MCF 10A (cell line): ENCODE measurements around the gene DMAC2. TPM values are rescaled to one million over a fixed set of nuclear protein-coding genes. Genes with fewer than 3 reads are reported as not detected.

Source experiments
- BruUV-seq: library from RNA; stranded (reverse); fragments of 400-500 nt; replicated peaks from 2 replicates; lab custom pipeline; 2021; lab: Mats Ljungman, UMichigan
- CTCF ChIA-PET: fragments of 300-600 bp; sonication (Branson Sonifier 250); formaldehyde crosslinking; extraction: SDS; loops from one replicate; lab custom pipeline; 2021; ENCODE audit warnings: antibody characterized with exemption, inconsistent platforms; lab: Yijun Ruan, JAX
- POLR2A ChIA-PET: fragments of 300-600, 350-650 bp; sonication (Branson Sonifier 250); formaldehyde crosslinking; extraction: SDS; loops from one replicate; lab custom pipeline; 2020; ENCODE audit warnings: antibody characterized with exemption, inconsistent platforms; lab: Yijun Ruan, JAX
- DNase-seq: peaks from one replicate; pipeline ENCODE4 v3.0.0-alpha.2; 2018; ENCODE audit not compliant: unreplicated experiment
- H3K27ac Mint-ChIP-seq: one replicate; pipeline ENCODE4 v1.8.0; 2022; ENCODE audit warnings: mild to moderate bottlenecking, low read depth, mixed read lengths; ENCODE audit not compliant: unreplicated experiment
- H3K27me3 Mint-ChIP-seq: one replicate; pipeline ENCODE4 v1.8.0; 2022; ENCODE audit warnings: mixed read lengths; ENCODE audit not compliant: insufficient read depth, unreplicated experiment
- H3K36me3 Mint-ChIP-seq: one replicate; pipeline ENCODE4 v1.8.0; 2022; ENCODE audit warnings: mild to moderate bottlenecking, moderate library complexity, mixed read lengths; ENCODE audit not compliant: insufficient read depth, unreplicated experiment
- H3K4me1 Mint-ChIP-seq: one replicate; pipeline ENCODE4 v1.8.0; 2022; ENCODE audit warnings: mixed read lengths; ENCODE audit not compliant: insufficient read depth, unreplicated experiment
- H3K4me3 Mint-ChIP-seq: one replicate; pipeline ENCODE4 v1.8.0; 2022; ENCODE audit warnings: mild to moderate bottlenecking, moderate library complexity, mixed read lengths; ENCODE audit not compliant: unreplicated experiment
- H3K9me3 Mint-ChIP-seq: one replicate; pipeline ENCODE4 v1.8.0; 2022; ENCODE audit warnings: mixed read lengths; ENCODE audit not compliant: unreplicated experiment
- CTCF ChIP-seq: fragments of 200-600 bp; IDR thresholded peaks from one replicate; pipeline ENCODE4 v1.8.0; 2022; ENCODE audit warnings: antibody characterized with exemption, mild to moderate bottlenecking; ENCODE audit not compliant: unreplicated experiment
- intact Hi-C: fragments of 100-400 bp; cut with micrococcal nuclease; formaldehyde crosslinking; loops from 2 replicates; pipeline ENCODE4 v1.14.1; 2022
- total RNA-seq: library from RNA; stranded (reverse); gene quantifications from 2 replicates; pipeline ENCODE4 v1.2.3, GENCODE V29; 2022

Gene DMAC2
- total RNA-seq, 1 experiment from 2014 or later: 34.8 TPM

GRCh38 chr19:41462497-41462896 lies 22.8 kb upstream of the DMAC2 start:
- CTCF ChIA-PET: interaction anchor here (0.8 kb wide), 1 partner anchor 15 kb away, joined by 4 read pairs; no protein-coding TSS in a partner anchor
- no peak for TF ChIP-seq CTCF
- no peaks in the 10 kb centered on the region for H3K9me3 Mint-ChIP-seq

GRCh38 chr19:41457241-41457640 lies 17.5 kb upstream of the DMAC2 start:
- no peak overlapping the region for H3K4me3 Mint-ChIP-seq
- no peak overlapping the region for H3K27ac Mint-ChIP-seq
- ChIA-PET POLR2A (interaction anchor here (0.6 kb wide), 2 partner anchors 170 to 437 kb away, joined by 3 to 4 read pairs; no protein-coding TSS in a partner anchor), CTCF (interaction anchor here (0.6 to 14.6 kb wide), 7 partner anchors 9 to 651 kb away, joined by 3 to 315 read pairs (median 4); no protein-coding TSS in a partner anchor)
- H3K36me3 Mint-ChIP-seq: no peaks in the 10 kb centered on the region
- BruUV-seq: no TSS peak
- peaks cover 95% of the 10 kb centered on the region for H3K27me3 Mint-ChIP-seq
- DNase-seq: no peak
- no peak for TF ChIP-seq CTCF
- H3K4me1 Mint-ChIP-seq: no peaks in the 10 kb centered on the region
- H3K9me3 Mint-ChIP-seq: no peaks in the 10 kb centered on the region
- intact Hi-C loops: no loop called here

More at GRCh38 chr19:41462497-41462896, 22.8 kb upstream of the DMAC2 start:
- Mint-ChIP-seq H3K27ac (no peak overlapping the region), H3K4me3 (no peak overlapping the region), H3K27me3 (peaks cover 97% of the 10 kb centered on the region), H3K36me3 (no peaks in the 10 kb centered on the region), H3K4me1 (no peaks in the 10 kb centered on the region)
- no peak for DNase-seq
- BruUV-seq: no TSS peak
- POLR2A ChIA-PET: no interaction called here
- intact Hi-C loops: no loop called here

GRCh38 chr19:41456342-41456918 lies 16.7 kb upstream of the DMAC2 start:
- POLR2A ChIA-PET: interaction anchor here (0.6 kb wide), 2 partner anchors 171 to 438 kb away, joined by 3 to 4 read pairs; no protein-coding TSS in a partner anchor
- Mint-ChIP-seq H3K9me3 (no peaks in the 10 kb centered on the region), H3K36me3 (no peaks in the 10 kb centered on the region)

More at GRCh38 chr19:41456342-41456918, 16.7 kb upstream of the DMAC2 start:
- no TSS peak for BruUV-seq
- intact Hi-C loops: no loop called here
- TF ChIP-seq CTCF: no peak
- H3K27ac Mint-ChIP-seq: no peak overlapping the region
- DNase-seq: peak; percentile 20
- CTCF ChIA-PET: interaction anchor here (0.6 to 14.6 kb wide), 5 partner anchors 10 to 1939 kb away, joined by 3 to 315 read pairs (median 3); no protein-coding TSS in a partner anchor
- no peaks in the 10 kb centered on the region for H3K4me1 Mint-ChIP-seq
- H3K27me3 Mint-ChIP-seq: peaks cover 91% of the 10 kb centered on the region
- no peak overlapping the region for H3K4me3 Mint-ChIP-seq
